Heart right ventricle (tissue), 16 donors: ENCODE measurements around the gene MROH2B. TPM values are rescaled to one million over a fixed set of nuclear protein-coding genes. Genes with fewer than 3 reads are reported as not detected.

Experiments used
- ATAC-seq, 8 donors: fragments of 200-7000 bp; cut with Tn5 transposase; one replicate each; pipeline ENCODE4 v1.9.1; 2020; ENCODE audit warnings: mild to moderate bottlenecking in 8 of 8, moderate library complexity in 8 of 8, moderate number of reproducible peaks in 1 of 8
- DNase-seq, 2 donors: peaks; one replicate each; pipeline ENCODE4 v3.0.0-alpha.2; 2020
- H3K27ac ChIP-seq, 10 donors: fragments of 200-600 bp; sonication (generic) in 2 of 10; one replicate each; pipeline versions ENCODE4 v1.5.0 to v1.8.0; 2020 to 2022; ENCODE audit warnings: mild to moderate bottlenecking in 3 of 10
- H3K27me3 ChIP-seq, 7 donors: fragments of 200-600 bp; one replicate each; pipeline ENCODE4 v1.8.0; 2021 to 2022; ENCODE audit warnings: mild to moderate bottlenecking in 2 of 7
- H3K36me3 ChIP-seq, 9 donors: fragments of 200-600 bp; sonication (generic) in 1 of 9; one replicate each; pipeline versions ENCODE4 v1.5.0 to v1.8.0; 2020 to 2022; ENCODE audit warnings: mild to moderate bottlenecking in 2 of 9
- H3K4me1 ChIP-seq, 9 donors: fragments of 200-600 bp; sonication (generic) in 1 of 9; one replicate each; pipeline versions ENCODE4 v1.5.0 to v1.8.0; 2020 to 2022; ENCODE audit warnings: mild to moderate bottlenecking in 4 of 9
- H3K4me3 ChIP-seq, 10 donors: fragments of 200-600 bp; sonication (generic) in 2 of 10; one replicate each; pipeline versions ENCODE4 v1.5.0 to v1.8.0; 2020 to 2022; ENCODE audit warnings: mild to moderate bottlenecking in 7 of 10, moderate library complexity in 2 of 10
- H3K9me3 ChIP-seq, 11 donors: fragments of 200-600 bp in 10 of 11; sonication (generic) in 2 of 11; one replicate each; pipeline versions ENCODE4 v1.5.0 to v1.8.0; 2013 to 2022; ENCODE audit warnings: mild to moderate bottlenecking in 2 of 11, control low read depth in 1 of 11, moderate library complexity in 1 of 11
- WGBS, 2 donors: extraction: QIAGEN DNeasy Blood & Tissue Kit; methylation state at CpG; one replicate each; pipeline ENCODE4 v1.1.7; 2013; ENCODE audit warnings: inconsistent platforms in 1 of 2; 5-methylcytosine and 5-hydroxymethylcytosine counted together
- intact Hi-C, 10 donors: fragments of 100-400 bp; cut with DNase I; formaldehyde crosslinking; loops; one replicate each; pipeline versions ENCODE4 v1.11.1 to v1.14.2; 2022
- polyA plus RNA-seq, 2 donors: library from polyadenylated mRNA; stranded (reverse); fragments of 200-250 nt; gene quantifications; one replicate each; pipeline ENCODE4 v1.2.3, GENCODE V29; 2013
- total RNA-seq, 10 donors: library from RNA; stranded (reverse); fragmentation: NEBNext Ultra II Directional in 3 of 10; extraction: Animal tissue kit (Norgen Biotek cat#: 25700) in 3 of 10; gene quantifications; one replicate each; pipeline versions ENCODE4 v1.2.1 to v1.2.4, GENCODE V29; 2021 to 2023
- TF ChIP-seq, protein P1 (sequence below), 9 donors: fragments of 200-600 bp; sonication (generic) in 2 of 9; IDR thresholded peaks; one replicate each; pipeline versions ENCODE4 v1.5.0 to v1.8.0; 2021 to 2022; ENCODE audit warnings: antibody characterized with exemption in 9 of 9, mild to moderate bottlenecking in 5 of 9, moderate library complexity in 1 of 9
- donor health status: Arrhythmogenic right ventricular cardiomyopathy.
- donor health status: ischemic (EF 13 %, LVEDD 7.1; RV severe dilation, severe dysfunction).
- donor health status: healthy with polysubstance abuse.
- donor health status: DM: no; HTN: yes; CAD: no.
- donor health status: DM: no; HTN: no; CAD: no.
- donor health status: ischemic (EF 25% LVEDD 6.9; RV normal size, moderate dysfunction).
- donor health status: ischemic (EF 25% LVEDD 5.7; RV mildly dilated, moderate dysfunction).
- donor health status: healthy.
- donor health status: DM: yes; HTN: yes; CAD: no.
- donor health status: Ischemic cardiomyopathy.
- donor health status: ischemic (EF 35%, LVEDD 5.7; RV mildly dilated, moderate dysfunction).
- donor health status: nonischemic (EF 11% LVEDD 7.7; RV severe dilation, severe dysfunction).
- donor health status: DM: yes; HTN: yes; CAD: no.
- donor health status: PGD.
- donor health status: ischemic (EF 29% LVEDD 5.4; RV normal size, mild dysfunction).
- donor health status: nonischemic (EF 23%, LVEDD 6.1; RV moderate dilation, normal function).

Gene MROH2B
- total and polyA plus RNA-seq, 12 donors = under 0.01 TPM; not detected in 11

DNA sequence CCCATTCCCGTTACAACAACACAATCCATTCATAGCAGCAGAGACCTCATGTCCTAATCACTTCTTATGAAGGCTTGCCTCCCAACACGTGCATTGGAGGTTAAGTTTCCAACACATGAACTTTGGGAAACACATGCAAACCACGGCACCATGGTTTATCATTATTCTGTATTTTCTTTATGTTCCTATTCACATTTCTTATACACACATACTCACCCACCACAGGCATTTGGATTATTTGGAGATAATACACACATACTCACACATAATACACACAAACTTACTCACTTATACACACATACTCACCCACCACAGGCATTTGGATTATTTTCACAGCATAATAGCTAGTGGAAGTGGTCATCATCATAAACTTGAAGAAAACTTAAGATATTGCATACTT lies 86.3 kb downstream of the MROH2B start:
- 94% methylated on average over 3 of the region's 3 CpGs for WGBS, 2 donors
- DNase-seq (no peak), ATAC-seq (no peak)
- TF ChIP-seq, protein P1, sequence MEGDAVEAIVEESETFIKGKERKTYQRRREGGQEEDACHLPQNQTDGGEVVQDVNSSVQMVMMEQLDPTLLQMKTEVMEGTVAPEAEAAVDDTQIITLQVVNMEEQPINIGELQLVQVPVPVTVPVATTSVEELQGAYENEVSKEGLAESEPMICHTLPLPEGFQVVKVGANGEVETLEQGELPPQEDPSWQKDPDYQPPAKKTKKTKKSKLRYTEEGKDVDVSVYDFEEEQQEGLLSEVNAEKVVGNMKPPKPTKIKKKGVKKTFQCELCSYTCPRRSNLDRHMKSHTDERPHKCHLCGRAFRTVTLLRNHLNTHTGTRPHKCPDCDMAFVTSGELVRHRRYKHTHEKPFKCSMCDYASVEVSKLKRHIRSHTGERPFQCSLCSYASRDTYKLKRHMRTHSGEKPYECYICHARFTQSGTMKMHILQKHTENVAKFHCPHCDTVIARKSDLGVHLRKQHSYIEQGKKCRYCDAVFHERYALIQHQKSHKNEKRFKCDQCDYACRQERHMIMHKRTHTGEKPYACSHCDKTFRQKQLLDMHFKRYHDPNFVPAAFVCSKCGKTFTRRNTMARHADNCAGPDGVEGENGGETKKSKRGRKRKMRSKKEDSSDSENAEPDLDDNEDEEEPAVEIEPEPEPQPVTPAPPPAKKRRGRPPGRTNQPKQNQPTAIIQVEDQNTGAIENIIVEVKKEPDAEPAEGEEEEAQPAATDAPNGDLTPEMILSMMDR (IDR thresholded peaks at IDR 0.05) = no peak
- Histone ChIP-seq H3K4me3 (no peak overlapping the region), H3K27me3 (no peaks in the 10 kb centered on the region), H3K9me3 (peaks cover 0 to 8% (median 0%) of the 10 kb centered on the region in 11 donors), H3K27ac (no peak overlapping the region), H3K36me3 (peaks cover 0 to 18% (median 0%) of the 10 kb centered on the region in 9 donors), H3K4me1 (peaks cover 0 to 1% (median 0%) of the 10 kb centered on the region in 9 donors)
- intact Hi-C loops = no loop called here

GRCh38 chr5:40983781-40984180 lies 87.4 kb downstream of the MROH2B start:
- no peak for ATAC-seq
- no peak for DNase-seq
- Histone ChIP-seq H3K4me1 (no peaks in the 10 kb centered on the region), H3K36me3 (peaks cover 0 to 29% (median 0%) of the 10 kb centered on the region in 9 donors), H3K27ac (no peak overlapping the region), H3K9me3 (peaks cover 0 to 8% (median 0%) of the 10 kb centered on the region in 11 donors), H3K27me3 (no peaks in the 10 kb centered on the region), H3K4me3 (no peak overlapping the region)
- TF ChIP-seq, protein P1 (IDR thresholded peaks at IDR 0.05) = no peak
- WGBS, 2 donors = 87 to 92% methylated on average over 3 of the region's 3 CpGs
- intact Hi-C loops = no loop called here

DNA sequence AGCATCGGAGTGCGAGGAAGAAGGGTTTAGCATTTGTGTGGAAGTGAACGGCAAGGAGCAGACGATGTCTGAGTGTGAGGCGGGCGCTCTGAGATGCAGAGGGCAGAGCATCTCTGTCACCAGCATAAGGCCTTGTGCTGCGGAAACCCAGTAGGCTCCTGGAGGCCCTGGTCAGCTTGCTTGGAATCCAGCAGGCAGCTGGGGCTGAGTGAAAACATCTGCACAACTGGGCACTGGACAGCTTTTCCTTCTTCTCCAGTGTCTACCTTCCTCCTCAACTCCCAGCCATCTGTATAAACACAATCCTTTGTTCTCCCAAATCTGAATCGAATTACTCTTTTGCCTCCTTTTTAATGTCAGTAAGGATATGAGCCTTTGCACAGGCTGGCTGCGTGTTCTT lies 89.7 kb downstream of the MROH2B start:
- DNase-seq (no peak), ATAC-seq (peak in 1 of 8 donors; percentile 11)
- H3K9me3 ChIP-seq = peaks cover 0 to 2% (median 0%) of the 10 kb centered on the region in 11 donors
- H3K4me3 ChIP-seq = no peak overlapping the region
- 89 to 91% methylated on average over 9 of the region's 9 CpGs for WGBS, 2 donors
- intact Hi-C loops = no loop called here
- no peak overlapping the region for H3K27ac ChIP-seq
- TF ChIP-seq, protein P1 (IDR thresholded peaks at IDR 0.05) = no peak
- H3K36me3 ChIP-seq = peaks cover 0 to 30% (median 0%) of the 10 kb centered on the region in 9 donors
- H3K27me3 ChIP-seq = no peaks in the 10 kb centered on the region
- H3K4me1 ChIP-seq = no peaks in the 10 kb centered on the region

DNA sequence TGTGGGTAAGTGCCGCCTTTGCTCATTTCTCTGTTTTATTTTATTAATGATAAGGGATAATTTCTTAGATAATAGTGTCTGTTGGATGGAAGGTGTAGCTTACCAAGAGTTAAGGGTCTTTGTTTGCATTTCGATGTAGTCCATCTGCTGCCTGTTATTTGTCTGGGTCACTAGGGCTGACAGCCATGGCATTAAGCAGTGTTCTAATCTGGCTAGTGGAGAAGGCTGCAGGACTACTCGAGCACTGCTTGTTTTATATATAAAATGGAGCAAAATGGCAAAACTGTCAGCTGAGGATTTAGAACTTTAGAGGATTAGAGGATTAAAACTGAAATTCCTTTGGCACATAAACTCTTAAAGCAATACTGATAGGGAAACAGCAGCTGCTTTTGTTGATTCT lies 94.3 kb downstream of the MROH2B start:
- H3K4me1 ChIP-seq = no peaks in the 10 kb centered on the region
- no peaks in the 10 kb centered on the region for H3K27me3 ChIP-seq
- no peaks in the 10 kb centered on the region for H3K9me3 ChIP-seq
- DNase-seq = no peak
- intact Hi-C loops = no loop called here
- no peak overlapping the region for H3K4me3 ChIP-seq
- H3K27ac ChIP-seq = no peak overlapping the region
- TF ChIP-seq, protein P1 (IDR thresholded peaks at IDR 0.05) = no peak
- H3K36me3 ChIP-seq = peaks cover 0 to 28% (median 0%) of the 10 kb centered on the region in 9 donors
- WGBS, 2 donors = 42 to 43% methylated on average over 3 of the region's 3 CpGs
- ATAC-seq = no peak
